PC-3 (cell line): Measurements from ENCODE around the gene IRAK1. TPM values are rescaled to one million over a fixed set of nuclear protein-coding genes. Genes with fewer than 3 reads are reported as not detected.
A peak's percentile ranks its signal among the peaks of the same experiment; 100 is the strongest.

Experiments used
- ATAC-seq: fragments of 200-7000 bp; cut with Tn5 transposase; 2 replicates; pipeline ENCODE4 v1.9.1; 2020; ENCODE audit warnings: mild to moderate bottlenecking, moderate library complexity
- BruUV-seq: library from RNA; stranded (reverse); fragments of 400-500 nt; replicated peaks from 2 replicates; lab custom pipeline; 2021; lab: Mats Ljungman, UMichigan
- CTCF ChIA-PET: fragments of 300-600 bp; sonication (Branson Sonifier 250); formaldehyde crosslinking; loops from one replicate; lab custom pipeline; 2022; ENCODE audit warnings: antibody characterized with exemption; lab: Charles Lee
- POLR2A ChIA-PET: fragments of 300-600 bp; sonication (Branson Sonifier 250); formaldehyde crosslinking; loops from one replicate; lab custom pipeline; 2022; ENCODE audit warnings: antibody characterized with exemption; ENCODE audit not compliant: unreplicated experiment; lab: Charles Lee
- DNase-seq: peaks from one replicate; pipeline ENCODE4 v3.0.0-alpha.2; 2015
- H2AFZ ChIP-seq: fragments of 300-600 bp; sonication (generic); 2 replicates; pipeline ENCODE4 v1.6.0; 2016; ENCODE audit warnings: antibody characterized with exemption, low read length
- H3F3A ChIP-seq: fragments of 300-600 bp; sonication (generic); one replicate; pipeline ENCODE4 v1.6.0; 2017; ENCODE audit warnings: antibody characterized with exemption, low read length, control low read depth, mild to moderate bottlenecking; ENCODE audit not compliant: unreplicated experiment
- H3K27ac ChIP-seq: fragments of 300-600 bp; sonication (generic); 2 replicates; pipeline ENCODE4 v1.5.1; 2016; ENCODE audit warnings: mild to moderate bottlenecking, low read length
- H3K27me3 ChIP-seq: fragments of 300-600 bp; sonication (generic); 2 replicates; pipeline ENCODE4 v1.6.1; 2016; ENCODE audit warnings: low read length, mixed read lengths
- H3K36me3 ChIP-seq: fragments of 300-600 bp; sonication (generic); 2 replicates; pipeline ENCODE4 v1.6.1; 2016; ENCODE audit warnings: low read depth, mixed run types, low read length, mixed read lengths
- H3K4me1 ChIP-seq: fragments of 300-600 bp; sonication (generic); 2 replicates; pipeline ENCODE4 v1.5.1; 2016; ENCODE audit warnings: low read length; ENCODE audit not compliant: insufficient read depth
- H3K4me2 ChIP-seq: fragments of 300-600 bp; sonication (generic); 2 replicates; pipeline ENCODE4 v1.6.0; 2016; ENCODE audit warnings: low read length
- H3K4me3 ChIP-seq: fragments of 300-600 bp; sonication (generic); 2 replicates; pipeline ENCODE4 v1.5.1; 2016; ENCODE audit warnings: mild to moderate bottlenecking, low read length, mixed read lengths
- H3K79me2 ChIP-seq: fragments of 300-600 bp; sonication (generic); 2 replicates; pipeline ENCODE4 v1.6.1; 2017; ENCODE audit warnings: low read length, mixed read lengths
- H3K9ac ChIP-seq: fragments of 300-600 bp; sonication (generic); 2 replicates; pipeline ENCODE4 v1.6.0; 2016; ENCODE audit warnings: mild to moderate bottlenecking, low read length
- H3K9me2 ChIP-seq: fragments of 300-600 bp; sonication (generic); replicated peaks from 2 replicates; pipeline ENCODE4 v1.6.1; 2016; ENCODE audit warnings: mixed run types, low read length, mixed read lengths
- H3K9me3 ChIP-seq: fragments of 300-600 bp; sonication (generic); 2 replicates; pipeline ENCODE4 v1.6.1; 2016; ENCODE audit warnings: low read length, mixed read lengths
- H4K20me1 ChIP-seq: fragments of 300-600 bp; sonication (generic); 2 replicates; pipeline ENCODE4 v1.6.1; 2016; ENCODE audit warnings: low read length, mixed read lengths
- EZH2 ChIP-seq: fragments of 300-600 bp; sonication (generic); IDR thresholded peaks from one replicate; pipeline ENCODE4 v1.6.1; 2017; ENCODE audit warnings: antibody characterized with exemption, mild to moderate bottlenecking, low read length; ENCODE audit not compliant: unreplicated experiment
- EZH2phosphoT487 ChIP-seq: fragments of 300-600 bp; sonication (generic); IDR thresholded peaks from 2 replicates; pipeline ENCODE4 v1.6.1; 2018; ENCODE audit warnings: mild to moderate bottlenecking, antibody characterized with exemption, low read length, borderline replicate concordance
- intact Hi-C: fragments of 100-400 bp; cut with micrococcal nuclease; formaldehyde crosslinking; loops from 2 replicates; pipeline ENCODE4 v1.9.0; 2023
- total RNA-seq: library from RNA; depleted of rRNA; stranded (reverse); fragments of >200 nt; gene quantifications from 2 replicates; pipeline ENCODE4 v1.2.3, GENCODE V29; 2014
- TF ChIP-seq, protein P1 (sequence below): fragments of 300-600 bp; sonication (generic); conservative IDR thresholded peaks from 2 replicates; pipeline ENCODE4 v1.5.1; 2017; ENCODE audit warnings: antibody characterized with exemption, low read depth, mild to moderate bottlenecking, low read length

The IRAK1 gene
- total RNA-seq, 1 experiment from 2014 or later, result 366 TPM

DNA sequence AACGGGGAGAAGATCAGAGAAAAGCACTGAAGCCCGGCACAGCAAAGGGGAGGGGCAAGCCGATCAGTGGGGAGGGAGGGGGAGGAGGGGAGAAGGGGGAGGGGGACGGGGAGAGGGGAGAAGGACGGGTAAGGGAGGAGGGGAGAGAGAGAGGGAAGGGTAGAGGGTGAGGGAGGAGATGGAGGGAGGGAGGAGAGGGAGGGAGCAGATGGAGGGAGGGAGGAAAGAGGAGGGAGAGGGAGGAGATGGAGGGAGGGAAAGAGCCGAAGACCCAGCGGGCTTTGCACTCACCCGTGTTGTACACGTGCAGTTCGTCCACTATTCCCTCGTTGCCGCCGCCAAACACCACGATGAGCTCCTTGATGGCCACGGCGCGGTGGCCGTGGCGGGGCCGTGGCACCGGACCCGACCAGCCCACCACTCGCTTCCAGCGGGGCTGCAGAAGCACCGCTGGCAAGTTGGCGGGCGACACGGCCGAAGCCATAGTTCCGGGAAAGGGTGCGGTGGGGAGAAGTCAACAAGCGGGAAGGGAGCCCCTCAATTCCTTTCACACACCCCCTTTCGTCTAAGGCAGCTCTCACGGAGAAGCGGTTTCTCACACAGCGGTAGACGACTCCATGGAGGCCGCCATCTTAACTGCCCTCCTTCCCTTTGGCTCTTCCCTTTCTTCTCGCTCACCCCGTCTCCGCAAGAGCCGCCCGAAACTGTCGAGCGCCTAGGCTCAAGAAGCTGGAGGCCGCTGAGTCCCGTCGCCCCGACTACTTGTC lies 49.2 kb downstream of the IRAK1 start:
- Histone ChIP-seq H3F3A (peaks cover 6% of the 10 kb centered on the region), H3K27ac (peak overlapping the region; percentile 100), H3K9ac (peak overlapping the region; percentile 100), H2AFZ (peak overlapping the region; percentile 35), H3K9me2 (no peaks in the 10 kb centered on the region), H3K27me3 (no peaks in the 10 kb centered on the region), H3K4me2 (peak overlapping the region; percentile 93), H3K36me3 (no peaks in the 10 kb centered on the region; the same call in 1 of the 2 replicates), H3K9me3 (no peaks in the 10 kb centered on the region), H4K20me1 (peaks cover 35% of the 10 kb centered on the region), H3K4me1 (peaks cover 29% of the 10 kb centered on the region), H3K79me2 (peaks cover 78% of the 10 kb centered on the region), H3K4me3 (peak overlapping the region; percentile 99)
- BruUV-seq, result TSS peak; percentile 37
- DNase-seq, result peak; percentile 39
- ChIA-PET CTCF (no interaction called here), POLR2A (interaction anchor here (0.5 kb wide), 1 partner anchor 148 kb away, joined by 6 read pairs; no protein-coding TSS in a partner anchor)
- TF ChIP-seq, protein P1, sequence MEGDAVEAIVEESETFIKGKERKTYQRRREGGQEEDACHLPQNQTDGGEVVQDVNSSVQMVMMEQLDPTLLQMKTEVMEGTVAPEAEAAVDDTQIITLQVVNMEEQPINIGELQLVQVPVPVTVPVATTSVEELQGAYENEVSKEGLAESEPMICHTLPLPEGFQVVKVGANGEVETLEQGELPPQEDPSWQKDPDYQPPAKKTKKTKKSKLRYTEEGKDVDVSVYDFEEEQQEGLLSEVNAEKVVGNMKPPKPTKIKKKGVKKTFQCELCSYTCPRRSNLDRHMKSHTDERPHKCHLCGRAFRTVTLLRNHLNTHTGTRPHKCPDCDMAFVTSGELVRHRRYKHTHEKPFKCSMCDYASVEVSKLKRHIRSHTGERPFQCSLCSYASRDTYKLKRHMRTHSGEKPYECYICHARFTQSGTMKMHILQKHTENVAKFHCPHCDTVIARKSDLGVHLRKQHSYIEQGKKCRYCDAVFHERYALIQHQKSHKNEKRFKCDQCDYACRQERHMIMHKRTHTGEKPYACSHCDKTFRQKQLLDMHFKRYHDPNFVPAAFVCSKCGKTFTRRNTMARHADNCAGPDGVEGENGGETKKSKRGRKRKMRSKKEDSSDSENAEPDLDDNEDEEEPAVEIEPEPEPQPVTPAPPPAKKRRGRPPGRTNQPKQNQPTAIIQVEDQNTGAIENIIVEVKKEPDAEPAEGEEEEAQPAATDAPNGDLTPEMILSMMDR, result no peak
- no peak for TF ChIP-seq EZH2
- no peak for TF ChIP-seq EZH2phosphoT487
- intact Hi-C loops, result loop anchor here (2.0 to 10.0 kb wide), 2 partner anchors 42 to 404 kb away; partner anchors contain the start of genes EMD and FLNA
- ATAC-seq, result peak; percentile 3

DNA sequence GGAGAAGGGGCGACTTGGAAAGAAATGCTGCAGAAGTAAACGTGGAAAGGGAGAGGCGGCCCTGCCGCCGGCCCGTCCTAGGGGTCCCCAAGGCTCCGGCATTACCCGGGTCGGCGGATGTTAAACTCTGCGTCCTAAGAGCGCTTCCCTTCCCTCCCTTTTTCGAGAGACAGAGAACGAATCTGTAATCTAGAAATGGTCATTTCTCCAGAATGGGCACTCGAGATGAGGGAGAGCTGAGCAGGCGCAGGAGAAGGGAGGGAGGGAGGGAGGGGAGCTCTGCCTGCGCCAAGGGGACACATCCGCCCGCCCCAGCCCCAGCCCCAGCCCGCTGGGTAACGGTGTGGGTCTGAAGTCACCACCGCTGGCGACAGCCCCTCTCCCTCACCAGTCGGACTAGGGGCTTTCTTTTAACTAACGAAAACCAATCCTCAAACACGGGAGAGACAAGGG lies 49.8 kb downstream of the IRAK1 start:
- Histone ChIP-seq H3K9ac (peak overlapping the region; percentile 74), H3F3A (peaks cover 6% of the 10 kb centered on the region), H3K4me2 (peak overlapping the region; percentile 87), H3K27ac (no peak overlapping the region), H4K20me1 (peaks cover 38% of the 10 kb centered on the region), H3K79me2 (peaks cover 83% of the 10 kb centered on the region), H3K36me3 (no peaks in the 10 kb centered on the region; the same call in 1 of the 2 replicates), H3K9me3 (no peaks in the 10 kb centered on the region), H3K4me3 (peak overlapping the region; percentile 99), H3K27me3 (no peaks in the 10 kb centered on the region), H2AFZ (no peak overlapping the region), H3K4me1 (peaks cover 29% of the 10 kb centered on the region), H3K9me2 (no peaks in the 10 kb centered on the region)
- ChIA-PET CTCF (no interaction called here), POLR2A (no interaction called here)
- no TSS peak for BruUV-seq
- ATAC-seq (no peak), DNase-seq (peak; percentile 10)
- intact Hi-C loops, result loop anchor here (2.0 to 10.0 kb wide), 2 partner anchors 41 to 405 kb away; partner anchors contain the start of genes EMD and FLNA
- TF ChIP-seq EZH2phosphoT487 (no peak), EZH2 (no peak)
- TF ChIP-seq, protein P1, result no peak
